Endodermal cell (in vitro differentiated cells): ENCODE data around the gene SOX5. TPM values are rescaled to one million over a fixed set of nuclear protein-coding genes. Genes with fewer than 3 reads are reported as not detected.

ENCODE experiments used
- DNase-seq: peaks from one replicate; pipeline ENCODE4 v3.0.0-alpha.2; 2017
- H3K27ac ChIP-seq: 2 replicates; pipeline ENCODE4 v1.5.1; 2013; ENCODE audit warnings: mild to moderate bottlenecking, low read depth, low read length, moderate library complexity
- H3K27me3 ChIP-seq: 2 replicates; pipeline ENCODE4 v1.6.1; 2013; ENCODE audit warnings: mild to moderate bottlenecking, low read length, moderate library complexity; ENCODE audit not compliant: insufficient read depth, control insufficient read depth, poor library complexity, severe bottlenecking
- H3K36me3 ChIP-seq: 2 replicates; pipeline ENCODE4 v1.7.0; 2013; ENCODE audit warnings: mild to moderate bottlenecking, low read length, moderate library complexity; ENCODE audit not compliant: control insufficient read depth, insufficient read depth
- H3K4me1 ChIP-seq: one replicate; pipeline ENCODE4 v1.7.0; 2013; ENCODE audit warnings: low read length; ENCODE audit not compliant: control insufficient read depth, insufficient read depth
- H3K4me3 ChIP-seq: 2 replicates; pipeline ENCODE4 v1.5.1; 2013; ENCODE audit warnings: mild to moderate bottlenecking, low read length, moderate library complexity
- H3K9ac ChIP-seq: 2 replicates; pipeline ENCODE4 v1.6.1; 2013; ENCODE audit warnings: mild to moderate bottlenecking, low read length, moderate library complexity; ENCODE audit not compliant: poor library complexity, severe bottlenecking; ENCODE audit errors: extremely low read depth
- H3K9me3 ChIP-seq: 2 replicates; pipeline ENCODE4 v1.6.1; 2013; ENCODE audit warnings: mild to moderate bottlenecking, low read length, moderate library complexity; ENCODE audit not compliant: control insufficient read depth
- H3K27ac Mint-ChIP-seq: 2 replicates; pipeline ENCODE4 v1.8.0; 2020; ENCODE audit warnings: mixed read lengths
- H3K27me3 Mint-ChIP-seq: 2 replicates; pipeline ENCODE4 v1.8.0; 2021; ENCODE audit warnings: mild to moderate bottlenecking, mixed read lengths; ENCODE audit not compliant: insufficient read depth
- H3K36me3 Mint-ChIP-seq: 2 replicates; pipeline ENCODE4 v1.8.0; 2020; ENCODE audit warnings: low read depth, mixed read lengths
- H3K4me1 Mint-ChIP-seq: 2 replicates; pipeline ENCODE4 v1.8.0; 2020; ENCODE audit warnings: mixed read lengths
- H3K4me3 Mint-ChIP-seq: 2 replicates; pipeline ENCODE4 v1.8.0; 2020; ENCODE audit warnings: mild to moderate bottlenecking, moderate library complexity, mixed read lengths
- H3K9me3 Mint-ChIP-seq: 2 replicates; pipeline ENCODE4 v1.8.0; 2020; ENCODE audit warnings: mild to moderate bottlenecking, mixed read lengths
- CTCF ChIP-seq: fragments of 200-600 bp; sonication (generic); conservative IDR thresholded peaks from 2 replicates; pipeline ENCODE4 v1.5.0; 2021; ENCODE audit warnings: antibody characterized with exemption, mild to moderate bottlenecking
- WGBS, 2 experiments: methylation state at CpG; one replicate each; pipeline versions ENCODE4 v1.1.5 to v1.1.7; 2013; ENCODE audit warnings: missing lambda C conversion rate in 2 of 2, mixed read lengths in 1 of 2; ENCODE audit not compliant: insufficient coverage in 1 of 2, insufficient read length in 1 of 2; 5-methylcytosine and 5-hydroxymethylcytosine counted together
- total RNA-seq, 2 donors: library from RNA; stranded (reverse); fragmentation: NEBNext Ultra II Directional in 1 of 2; extraction: Animal tissue kit (Norgen Biotek cat#: 25700) in 1 of 2; gene quantifications; 2 replicates in 1 of 2; 3 replicates in 1 of 2; pipeline ENCODE4 v1.2.1, GENCODE V29; 2021

The SOX5 gene
- total RNA-seq, 2 donors from 2014 or later, result 6.8 to 30.7 TPM

GRCh38 chr12:23488130-23488529 lies 461.3 kb downstream of the SOX5 start:
- Mint-ChIP-seq H3K27ac (no peak overlapping the region), H3K36me3 (peaks cover 13% of the 10 kb centered on the region), H3K27me3 (no peaks in the 10 kb centered on the region), H3K4me1 (no peaks in the 10 kb centered on the region), H3K4me3 (no peak overlapping the region), H3K9me3 (peaks cover 32% of the 10 kb centered on the region)
- H3K9ac ChIP-seq, result no peak overlapping the region
- H3K4me3 ChIP-seq, result no peak overlapping the region
- no peaks in the 10 kb centered on the region for H3K36me3 ChIP-seq
- H3K4me1 ChIP-seq, result no peaks in the 10 kb centered on the region
- no peaks in the 10 kb centered on the region for H3K27me3 ChIP-seq
- peaks cover 15% of the 10 kb centered on the region for H3K9me3 ChIP-seq
- 80 to 95% methylated on average over 1 to 2 of the region's 2 CpGs for WGBS, 2 experiments
- no peak for DNase-seq
- TF ChIP-seq CTCF, result no peak
- no peak overlapping the region for H3K27ac ChIP-seq

DNA sequence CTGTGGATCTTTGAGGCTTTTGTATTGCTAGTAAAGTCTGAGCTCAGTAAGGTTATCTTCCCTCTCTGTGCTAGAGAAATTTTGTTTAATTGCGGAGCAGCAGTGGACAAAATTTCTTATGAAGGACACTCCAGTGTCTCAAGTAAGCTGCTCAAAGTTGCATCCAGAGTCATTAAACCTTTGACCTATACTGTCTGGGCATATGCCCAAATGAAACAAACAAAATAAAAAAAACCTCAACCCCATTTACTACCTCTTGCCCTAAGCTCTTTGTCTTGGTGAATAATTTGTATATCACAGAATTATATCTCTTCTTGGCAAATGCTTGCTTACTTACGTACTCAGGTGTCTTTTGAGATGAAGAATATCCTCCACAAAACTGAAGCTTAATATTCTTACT lies 465.2 kb downstream of the SOX5 start:
- no peak for TF ChIP-seq CTCF
- Histone ChIP-seq H3K27ac (no peak overlapping the region), H3K4me3 (no peak overlapping the region), H3K36me3 (no peaks in the 10 kb centered on the region), H3K9ac (no peak overlapping the region), H3K27me3 (no peaks in the 10 kb centered on the region), H3K9me3 (peaks cover 3% of the 10 kb centered on the region), H3K4me1 (no peaks in the 10 kb centered on the region)
- H3K4me3 Mint-ChIP-seq, result no peak overlapping the region
- H3K9me3 Mint-ChIP-seq, result peaks cover 29% of the 10 kb centered on the region
- H3K36me3 Mint-ChIP-seq, result peaks cover 8% of the 10 kb centered on the region
- H3K27me3 Mint-ChIP-seq, result no peaks in the 10 kb centered on the region
- no peaks in the 10 kb centered on the region for H3K4me1 Mint-ChIP-seq
- no peak for DNase-seq
- H3K27ac Mint-ChIP-seq, result no peak overlapping the region
- WGBS, 2 experiments, result 96 to 100% methylated on average over 1 to 2 of the region's 2 CpGs

DNA sequence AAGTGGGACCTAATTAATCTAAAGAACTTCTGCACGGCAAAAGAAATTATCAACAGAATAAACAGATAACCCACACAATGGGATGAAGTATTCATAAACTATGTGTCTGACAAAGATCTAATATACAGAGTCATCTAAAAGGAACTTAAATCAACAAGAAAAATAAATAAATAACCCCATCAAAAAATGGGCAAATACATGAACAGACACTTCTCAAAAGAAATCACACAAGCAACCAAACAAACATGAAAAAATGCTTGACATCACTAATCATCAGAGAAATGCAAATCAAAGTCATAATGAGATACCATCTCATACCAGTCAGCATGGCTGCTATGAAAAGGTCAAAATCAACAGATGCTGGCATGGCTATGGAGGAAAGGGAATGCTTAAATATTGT lies 466.9 kb downstream of the SOX5 start:
- Histone ChIP-seq H3K36me3 (no peaks in the 10 kb centered on the region), H3K27ac (no peak overlapping the region), H3K9me3 (peaks cover 6% of the 10 kb centered on the region), H3K4me3 (no peak overlapping the region), H3K4me1 (no peaks in the 10 kb centered on the region), H3K27me3 (no peaks in the 10 kb centered on the region), H3K9ac (no peak overlapping the region)
- H3K9me3 Mint-ChIP-seq, result peaks cover 44% of the 10 kb centered on the region
- H3K36me3 Mint-ChIP-seq, result peaks cover 6% of the 10 kb centered on the region
- H3K27me3 Mint-ChIP-seq, result no peaks in the 10 kb centered on the region
- H3K4me3 Mint-ChIP-seq, result no peak overlapping the region
- H3K4me1 Mint-ChIP-seq, result no peaks in the 10 kb centered on the region
- DNase-seq, result no peak
- TF ChIP-seq CTCF, result no peak
- H3K27ac Mint-ChIP-seq, result no peak overlapping the region
- 80% methylated on average over 1 of the region's 1 CpG; no CpG with 5 or more reads in 1 of the 2 experiments for WGBS, 2 experiments
